ENCODE results near the gene ODAD4.
"Not testable (repeated sequence)": the region's sequence is repeated elsewhere in the genome, so short reads cannot be mapped to it uniquely, and the experiment has no call there.

ODAD4 gene

DNA sequence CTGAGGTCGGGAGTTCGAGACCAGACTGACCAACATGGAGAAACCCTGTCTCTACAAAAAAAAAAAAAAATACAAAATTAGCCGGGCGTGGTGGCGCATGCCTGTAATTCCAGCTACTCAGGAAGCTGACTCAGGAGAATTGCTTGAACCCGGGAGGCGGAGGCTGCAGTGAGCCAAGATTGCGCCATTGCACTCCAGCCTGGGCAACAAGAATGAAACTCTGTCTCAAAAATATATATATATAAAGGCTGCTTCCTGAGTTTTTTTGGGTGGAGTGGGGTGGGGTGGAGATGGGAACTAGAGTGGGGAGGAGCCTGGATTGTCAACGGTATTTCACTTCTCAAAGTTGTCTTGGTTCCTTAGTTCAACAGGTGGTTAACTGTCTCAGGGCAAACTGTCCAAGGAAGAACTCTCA lies 79.9 kb downstream of the ODAD4 start:
- DNase-seq = peak; percentile 65

DNA sequence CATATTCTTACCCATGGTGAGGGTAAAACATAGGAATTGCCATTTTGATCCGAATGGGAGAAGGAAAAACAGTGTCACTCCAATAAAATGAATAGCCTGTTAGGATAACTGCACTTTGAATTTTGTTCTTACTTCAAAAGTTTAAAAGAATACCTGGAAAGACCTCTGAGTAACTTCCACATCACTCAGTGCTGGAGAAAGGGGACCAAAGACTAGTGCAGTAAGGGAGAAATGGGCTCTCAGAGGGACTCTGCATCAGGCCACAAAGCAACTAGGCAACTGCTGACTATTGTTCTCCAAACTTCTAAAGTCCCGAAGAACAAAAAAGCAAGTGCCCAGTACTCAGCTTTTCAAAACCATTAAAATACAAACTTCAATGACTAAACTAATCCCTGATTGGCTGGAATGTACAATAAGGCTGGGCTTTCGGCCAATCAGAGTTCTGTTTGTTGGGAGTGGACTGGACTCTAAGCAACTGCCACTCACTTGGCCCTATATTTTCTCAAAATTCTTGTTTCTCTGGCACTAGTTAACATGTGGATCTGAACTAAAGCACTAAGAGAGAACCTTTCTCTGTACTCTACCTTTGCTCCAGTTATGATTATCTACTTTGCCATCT lies 80.6 kb downstream of the ODAD4 start:
- DNase-seq = peak; percentile 24

DNA sequence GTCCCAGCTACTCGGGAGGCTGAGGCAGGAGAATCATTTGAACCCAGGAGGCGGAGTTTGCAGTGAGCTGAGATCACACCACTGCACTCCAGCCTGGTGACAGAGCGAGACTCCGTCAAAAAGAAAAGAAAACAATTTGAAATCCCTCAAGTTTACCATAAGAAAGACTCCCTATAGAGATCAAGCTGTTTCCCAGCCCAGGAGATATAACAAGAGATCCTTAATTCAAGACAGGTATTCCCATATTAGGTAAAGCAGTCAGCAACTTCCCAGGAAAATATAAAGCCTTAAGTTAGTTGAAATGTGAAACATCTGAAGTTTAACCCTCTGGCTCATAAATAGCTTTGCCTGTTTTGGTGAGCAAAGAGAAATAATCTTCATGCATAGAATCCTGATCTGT lies 81.9 kb downstream of the ODAD4 start:
- not testable (repeated sequence) for DNase-seq

DNA sequence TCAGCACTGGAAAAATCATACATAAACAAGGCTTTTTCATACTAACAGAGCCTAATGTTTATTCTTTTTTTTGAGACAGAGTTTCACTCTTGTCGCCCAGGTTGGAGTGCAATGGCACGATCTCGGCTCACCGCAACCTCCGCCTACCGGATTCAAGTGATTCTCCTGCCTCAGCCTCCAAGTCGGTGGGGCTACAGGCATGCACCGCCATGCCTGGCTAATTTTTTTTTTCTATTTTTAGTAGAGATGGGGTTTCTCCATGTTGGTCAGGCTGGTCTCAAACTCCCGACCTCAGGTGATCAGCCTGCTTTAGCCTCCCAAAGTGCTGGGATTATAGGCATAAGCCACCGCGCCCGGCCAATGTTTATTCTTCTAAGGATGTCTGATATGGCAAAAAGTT lies 83.3 kb downstream of the ODAD4 start:
- not testable (repeated sequence) for DNase-seq
